NCI-H748 treated with DMSO at 0.1 percent for 48 hours (cell line): ENCODE results near the gene CUTC.
A peak's percentile ranks its signal among the peaks of the same experiment; 100 is the strongest.
"Not testable (repeated sequence)": the region's sequence is repeated elsewhere in the genome, so short reads cannot be mapped to it uniquely, and the experiment has no call there.

Experiments
- DNase-seq: peaks from one replicate; lab custom pipeline; 2025; lab: John Stamatoyannopoulos, UW

The CUTC gene, protein sequence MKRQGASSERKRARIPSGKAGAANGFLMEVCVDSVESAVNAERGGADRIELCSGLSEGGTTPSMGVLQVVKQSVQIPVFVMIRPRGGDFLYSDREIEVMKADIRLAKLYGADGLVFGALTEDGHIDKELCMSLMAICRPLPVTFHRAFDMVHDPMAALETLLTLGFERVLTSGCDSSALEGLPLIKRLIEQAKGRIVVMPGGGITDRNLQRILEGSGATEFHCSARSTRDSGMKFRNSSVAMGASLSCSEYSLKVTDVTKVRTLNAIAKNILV

DNA sequence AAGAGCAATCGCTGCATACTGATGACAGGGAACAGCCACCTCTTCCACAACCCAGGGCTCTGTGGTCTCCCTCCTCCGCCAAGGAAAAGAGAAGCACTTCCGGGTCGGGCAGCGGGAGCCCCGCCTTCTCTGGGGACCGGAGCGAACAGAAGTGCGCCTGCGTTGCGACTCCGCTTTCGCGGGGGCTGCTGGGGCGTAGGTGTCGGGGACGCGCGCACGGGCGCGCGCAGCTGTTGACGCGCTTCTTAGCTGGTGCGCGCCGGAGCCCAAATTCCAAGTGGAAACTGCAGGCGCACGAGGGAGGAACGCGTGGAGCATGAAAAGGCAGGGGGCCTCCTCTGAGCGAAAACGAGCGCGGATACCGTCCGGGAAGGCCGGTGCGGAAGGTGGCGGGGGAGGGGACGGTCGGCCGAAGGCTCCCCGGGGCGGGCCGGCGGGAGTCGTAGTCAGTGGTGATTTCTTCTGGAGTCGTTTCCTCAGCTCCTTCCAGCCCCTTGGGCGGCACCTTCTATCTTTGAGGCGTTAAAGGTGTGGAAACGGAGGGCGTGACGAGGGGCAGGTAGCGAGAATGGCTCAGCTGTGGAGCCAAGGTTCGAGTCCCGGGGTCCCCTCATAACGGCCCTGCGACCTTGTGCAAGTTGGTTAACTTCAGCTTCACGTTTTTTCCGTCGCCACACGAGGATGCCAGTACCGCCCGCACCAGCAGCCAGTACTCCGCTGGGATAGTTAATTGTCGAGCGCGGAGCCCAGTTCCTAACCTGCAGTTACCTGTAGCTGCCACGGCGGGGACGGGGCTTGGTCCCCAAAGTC lies at the start of gene CUTC, which contains the start of gene COX15:
Gene CUTC (plus strand): TSS at position 202 of the 810 bp plus-strand sequence. CDS start 115 bp downstream, at position 317.
Gene COX15 (minus strand): TSS at position 95 of the 810 bp plus-strand sequence. CDS start 78 bp downstream, at position 17.
- DNase-seq = peak; percentile 84

DNA sequence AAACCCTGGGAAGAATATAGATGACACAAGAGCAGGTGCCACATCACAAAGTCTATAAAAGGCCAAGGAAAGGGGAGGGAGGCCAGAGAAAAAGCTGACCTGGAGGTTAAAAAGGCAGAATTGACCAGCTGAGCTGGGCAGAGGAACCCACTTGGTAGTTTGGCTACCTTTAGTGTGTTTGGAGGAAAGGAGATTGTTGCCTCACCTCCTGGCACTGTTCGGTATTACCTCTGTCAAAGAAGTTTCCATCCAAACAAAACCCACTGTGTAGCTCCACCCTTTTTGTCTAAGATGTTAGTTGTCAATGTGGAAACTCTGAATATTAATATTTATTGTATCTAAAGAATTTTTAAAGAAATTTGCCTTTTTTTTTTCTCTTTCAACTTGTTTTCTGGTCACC lies 49.3 kb upstream of the CUTC start:
- DNase-seq = no peak

DNA sequence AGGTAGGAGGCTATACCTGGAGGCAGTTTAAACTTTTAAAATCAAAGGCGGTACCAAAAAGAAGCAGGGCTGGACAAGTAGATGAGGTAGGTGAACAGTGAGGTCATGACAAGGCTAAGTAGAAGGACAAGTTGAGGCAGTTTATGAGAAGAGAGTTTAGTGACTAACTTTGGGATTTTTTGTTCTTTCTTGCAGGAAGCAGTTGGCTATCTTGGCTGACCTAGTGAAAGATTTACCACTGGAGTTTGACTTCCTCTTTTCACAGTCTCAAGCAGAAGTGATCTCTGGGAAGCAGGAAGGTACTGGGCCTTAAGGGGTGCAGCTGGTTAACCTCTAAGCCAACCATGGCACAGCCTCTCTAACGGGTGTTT lies 46.5 kb upstream of the CUTC start:
- no peak for DNase-seq

DNA sequence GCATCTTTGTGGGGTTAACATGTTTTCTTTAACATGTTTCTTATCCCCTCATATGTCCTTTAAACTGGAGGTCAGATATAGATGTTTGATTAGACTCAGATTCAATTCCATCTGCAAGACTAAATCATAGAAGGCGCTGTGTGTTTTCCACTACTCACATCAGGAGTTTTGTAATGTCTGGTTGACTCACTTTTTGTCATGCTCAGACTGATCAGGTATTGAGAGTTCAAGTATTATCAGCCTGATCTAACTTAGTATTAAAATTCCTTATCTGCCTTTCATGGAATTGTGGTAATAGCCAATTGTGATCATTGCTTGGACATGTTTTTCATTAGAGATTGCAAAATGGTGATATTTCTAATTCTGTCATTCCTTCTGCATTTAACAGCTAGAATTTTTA lies 42.6 kb upstream of the CUTC start:
- DNase-seq = no peak

DNA sequence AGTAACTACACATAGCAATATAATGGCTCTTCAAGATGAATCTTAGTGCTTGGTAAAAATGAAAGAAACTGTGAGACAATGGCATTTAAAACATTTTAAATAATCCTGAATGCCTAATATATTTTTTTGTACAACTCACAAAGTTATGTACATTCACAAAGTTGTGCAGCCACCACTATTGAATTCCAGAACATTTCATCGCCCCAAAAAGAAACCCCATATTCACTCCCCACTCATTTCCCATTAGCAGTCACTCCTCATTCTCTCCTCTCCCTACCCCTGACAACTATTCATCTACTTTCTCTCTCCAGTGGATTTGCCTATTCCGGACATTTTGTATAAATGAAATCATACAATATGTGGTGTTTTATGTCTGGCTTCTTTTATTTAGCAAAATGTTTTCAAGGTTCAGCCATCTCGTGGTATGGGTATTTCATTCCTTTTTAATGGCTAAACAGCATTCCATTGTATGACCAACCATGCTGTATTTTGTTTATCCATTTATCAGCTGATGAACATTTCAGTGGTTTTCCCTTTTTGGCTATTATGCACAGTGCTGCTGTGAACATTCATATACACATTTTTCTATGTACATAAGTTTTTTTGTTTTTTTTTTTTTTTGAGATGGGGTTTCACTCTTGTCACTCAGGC lies 38.0 kb upstream of the CUTC start:
- no peak for DNase-seq

DNA sequence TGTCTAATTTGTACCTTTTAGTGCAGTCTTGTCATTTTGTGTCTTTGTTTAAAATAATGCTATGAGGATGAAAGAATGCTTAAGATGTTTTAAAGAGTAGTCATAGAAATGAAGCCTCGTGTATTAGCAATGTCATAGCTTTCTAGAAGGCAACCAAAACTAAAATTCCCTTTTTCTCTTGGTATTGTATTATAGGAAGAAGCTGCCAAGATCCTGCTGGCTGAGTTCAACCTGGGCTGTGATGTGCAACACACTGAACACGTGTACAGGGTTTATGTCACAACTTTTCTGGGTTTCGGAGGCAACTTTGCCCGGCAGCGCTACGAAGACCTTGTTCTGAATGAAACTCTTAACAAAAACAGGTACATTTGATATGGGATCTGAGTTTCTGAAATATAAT lies 36.3 kb upstream of the CUTC start:
- no peak for DNase-seq

DNA sequence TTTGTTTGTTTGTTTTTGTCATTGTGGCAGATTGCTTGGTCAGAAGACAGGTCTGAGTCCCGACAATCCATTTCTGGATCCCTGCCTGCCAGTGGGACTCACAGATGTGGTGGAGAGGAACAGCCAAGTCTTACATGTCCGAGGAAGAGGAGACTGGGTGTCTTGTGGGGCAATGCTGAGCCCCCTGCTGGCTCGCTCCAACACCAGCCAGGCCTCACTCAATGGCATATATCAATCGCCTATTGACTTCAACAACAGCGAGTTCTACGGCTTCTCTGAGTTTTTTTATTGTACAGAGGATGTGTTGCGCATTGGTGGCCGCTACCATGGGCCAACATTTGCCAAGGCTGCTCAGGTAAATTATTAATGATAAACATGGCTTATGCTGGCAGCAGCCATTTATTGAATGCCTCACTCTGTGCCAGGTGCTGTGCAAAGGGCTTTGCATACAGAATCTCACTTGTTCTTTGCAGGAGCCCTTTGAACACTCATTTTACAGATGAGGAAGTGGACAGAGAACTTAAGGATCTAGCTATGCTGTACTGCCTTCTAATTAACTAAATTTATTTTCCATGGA lies 33.4 kb upstream of the CUTC start:
- no peak for DNase-seq

DNA sequence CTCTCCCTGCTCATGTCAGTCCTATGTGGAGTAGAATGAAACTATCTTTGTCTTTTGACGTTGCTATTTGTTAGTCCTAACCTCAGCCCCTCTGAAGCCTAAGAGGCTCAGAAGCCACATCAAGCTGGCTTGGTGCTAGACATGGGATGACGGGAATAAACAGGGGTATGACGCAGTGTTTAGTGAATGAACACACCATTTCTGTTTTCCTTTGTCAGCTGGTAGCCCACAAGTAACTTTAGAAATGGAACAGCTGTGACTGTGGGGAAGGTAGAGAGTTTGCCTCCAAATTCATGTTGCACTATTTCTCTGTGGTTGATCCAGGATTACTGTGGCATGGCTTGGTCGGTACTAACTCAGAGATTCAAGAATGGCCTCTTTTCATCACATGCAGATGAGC lies 31.4 kb upstream of the CUTC start:
- DNase-seq = no peak

DNA sequence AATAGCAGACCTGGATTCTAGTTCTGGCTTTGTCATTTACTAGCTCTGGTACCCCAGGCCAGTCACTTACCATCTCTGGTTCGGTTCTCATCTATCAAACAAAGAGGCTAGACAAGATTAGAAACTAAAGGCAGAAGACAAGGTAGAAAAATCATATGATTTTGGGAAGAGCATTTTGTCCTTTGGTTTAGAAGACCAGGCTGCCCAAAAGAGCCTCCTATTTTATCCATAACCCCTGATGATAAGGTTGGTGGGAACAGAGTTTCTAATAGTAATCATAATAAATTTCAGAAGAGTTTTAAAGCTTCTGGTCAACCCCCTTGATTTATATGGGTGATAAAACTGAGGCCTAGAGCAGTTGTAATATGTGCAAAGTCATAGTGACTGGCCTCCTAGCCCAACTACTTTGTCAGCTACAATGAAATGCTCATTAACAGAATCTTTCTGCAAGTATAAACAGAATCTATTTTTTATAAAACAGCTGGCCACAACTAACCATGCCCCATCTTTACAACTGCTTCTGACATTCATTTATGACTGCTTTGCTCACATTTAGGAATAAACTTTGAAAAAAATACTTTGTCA lies 23.5 kb upstream of the CUTC start:
- no peak for DNase-seq

DNA sequence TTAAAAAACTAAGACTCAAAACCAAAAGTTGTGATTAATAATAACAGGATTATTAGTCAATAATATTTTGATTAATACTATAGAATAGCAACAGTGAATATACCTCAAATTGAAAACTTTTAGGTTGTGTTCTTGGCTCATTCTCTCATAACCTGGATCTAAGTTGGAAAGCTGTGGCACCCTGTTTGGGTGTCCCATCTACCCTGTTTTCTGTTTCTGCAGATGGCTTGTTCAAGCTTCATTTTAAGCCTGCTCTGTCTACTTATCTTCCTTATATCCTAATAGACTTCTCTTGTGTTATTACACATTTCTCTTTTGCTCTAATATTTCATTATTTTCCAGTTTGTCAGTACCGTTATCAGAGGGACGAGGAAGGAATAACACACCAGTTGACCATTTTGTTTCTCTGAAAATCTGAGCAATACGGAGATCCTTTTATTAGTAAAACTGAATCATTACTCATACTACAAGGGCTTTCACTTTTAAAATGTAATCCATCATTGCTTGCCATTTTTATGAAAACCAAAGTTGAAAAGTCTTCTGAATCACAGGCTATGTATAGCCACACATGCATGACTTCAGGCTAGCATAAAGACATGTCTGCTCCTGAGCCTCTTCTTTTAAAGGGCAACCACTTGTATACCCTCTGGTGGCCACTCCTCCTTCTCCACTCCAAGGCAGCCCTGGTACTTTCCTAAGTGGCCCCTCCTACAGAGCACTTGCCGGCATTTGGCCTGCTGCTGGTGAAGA lies 22.4 kb upstream of the CUTC start:
- no peak for DNase-seq

DNA sequence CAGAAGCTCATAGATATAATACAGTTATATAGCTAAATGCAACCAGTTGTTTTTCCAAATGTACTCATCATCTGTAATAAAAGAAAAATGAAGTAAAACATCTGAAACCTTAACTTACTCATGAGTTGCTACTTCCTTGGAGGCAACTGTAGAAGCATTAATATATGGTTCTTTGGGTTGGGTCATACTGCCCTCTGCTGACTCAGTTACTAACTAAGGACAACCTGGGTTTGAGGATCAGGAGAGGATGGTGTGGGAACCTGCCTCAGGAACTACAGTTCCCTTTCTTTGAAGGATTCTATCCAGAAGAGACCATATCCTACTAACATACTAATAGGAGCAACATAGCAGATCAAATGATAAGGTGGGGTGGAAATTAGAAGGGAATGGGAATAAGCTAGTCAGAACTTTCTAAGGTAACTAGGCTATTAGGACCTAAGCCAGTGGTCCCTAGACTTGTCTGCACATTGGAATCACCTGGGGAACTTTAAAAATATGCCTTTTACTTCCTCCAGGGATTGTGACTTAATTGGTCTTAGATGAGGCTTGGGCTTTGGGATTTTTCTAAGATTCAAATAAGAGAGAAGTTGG lies 20.8 kb upstream of the CUTC start:
- DNase-seq = no peak

DNA sequence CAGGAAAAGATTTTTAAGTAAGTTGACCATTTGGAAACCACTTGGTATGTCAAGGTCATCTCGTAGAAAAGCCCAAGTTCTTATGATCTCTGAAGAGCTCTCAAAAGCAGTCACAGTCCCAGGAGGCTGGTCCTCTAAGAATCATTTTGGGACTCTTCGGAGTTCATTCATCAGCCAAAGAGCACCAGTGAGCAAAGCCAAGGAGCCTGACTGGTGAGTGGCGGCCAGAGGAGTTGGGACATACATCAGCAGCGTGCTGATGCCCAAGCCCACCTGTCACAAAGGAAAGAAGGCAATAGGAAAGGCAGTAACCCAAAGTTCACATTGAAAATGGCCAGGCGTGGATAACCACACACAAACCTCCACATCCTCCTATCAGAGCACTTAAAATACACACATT lies 17.6 kb upstream of the CUTC start:
- no peak for DNase-seq

DNA sequence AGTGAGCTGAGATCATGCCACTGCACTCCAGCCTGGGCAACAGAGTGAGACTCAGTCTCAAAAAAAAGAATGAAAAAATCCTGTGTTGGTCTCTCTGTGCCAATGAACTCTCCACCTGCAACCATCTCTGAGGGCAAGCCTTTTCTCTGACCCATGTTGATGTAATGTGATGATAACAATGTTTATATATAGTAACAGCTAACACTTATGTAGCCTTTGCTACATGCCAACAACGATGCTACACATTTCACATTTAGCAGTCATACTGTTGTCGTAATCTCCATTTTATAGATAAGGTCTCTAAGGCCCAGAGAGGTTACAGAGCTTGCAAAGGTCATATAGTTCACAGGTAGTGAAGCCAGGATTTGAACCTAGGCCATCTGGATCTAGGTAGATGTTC lies 11.6 kb upstream of the CUTC start:
- no peak for DNase-seq

DNA sequence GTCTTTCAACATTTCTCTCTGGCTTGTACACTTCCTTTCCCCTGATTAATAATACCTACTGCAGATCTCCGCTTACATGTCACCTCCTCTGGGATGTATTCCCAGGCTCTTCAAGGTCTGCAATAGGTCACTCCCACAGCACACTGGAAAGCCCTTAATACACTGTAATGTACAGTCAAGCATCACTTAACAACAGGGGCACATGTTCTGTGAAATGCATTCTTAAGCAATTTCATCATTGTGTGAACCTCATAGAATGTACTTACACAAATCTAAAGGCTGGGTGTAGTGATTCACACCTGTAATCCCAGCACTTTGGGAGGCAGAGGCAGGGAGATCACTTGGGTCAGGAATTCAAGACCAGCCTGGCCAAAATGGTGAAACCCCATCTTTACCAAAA lies 2.0 kb upstream of the CUTC start:
- no peak for DNase-seq

DNA sequence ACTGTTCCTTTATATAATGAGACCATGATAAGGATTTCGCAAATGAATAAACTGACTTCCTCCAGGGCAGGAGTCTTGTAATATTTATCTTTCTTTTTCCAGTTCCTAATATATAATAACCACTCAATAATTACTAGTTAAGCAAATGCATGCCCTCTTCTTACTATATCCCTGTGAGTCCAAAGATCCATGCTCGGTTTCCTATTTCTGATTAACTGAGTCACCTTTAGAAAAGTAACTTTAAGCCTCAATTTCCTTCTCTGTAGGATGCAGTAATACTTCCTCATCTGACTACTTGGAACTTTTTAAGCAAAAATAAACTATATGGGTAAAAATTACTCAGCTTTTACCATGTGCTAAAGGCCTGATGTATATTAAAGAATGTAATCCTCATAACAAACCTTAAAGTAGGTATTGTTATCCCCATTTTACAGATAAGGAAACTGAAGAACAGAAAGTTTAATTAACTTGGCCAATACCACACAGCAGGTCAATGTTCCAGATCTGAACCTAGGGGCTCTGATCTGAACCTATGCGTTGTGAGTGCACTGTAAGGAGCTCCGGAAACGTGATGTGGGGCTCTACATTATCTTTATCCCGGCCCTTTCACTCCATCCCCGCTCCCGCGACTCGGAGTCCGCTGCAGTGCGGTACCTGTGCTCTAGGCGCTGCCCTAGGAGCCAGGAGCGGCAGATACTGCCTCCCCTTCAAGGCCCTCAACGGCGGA lies 565 bp upstream of the CUTC start:
- DNase-seq = peak; percentile 28

DNA sequence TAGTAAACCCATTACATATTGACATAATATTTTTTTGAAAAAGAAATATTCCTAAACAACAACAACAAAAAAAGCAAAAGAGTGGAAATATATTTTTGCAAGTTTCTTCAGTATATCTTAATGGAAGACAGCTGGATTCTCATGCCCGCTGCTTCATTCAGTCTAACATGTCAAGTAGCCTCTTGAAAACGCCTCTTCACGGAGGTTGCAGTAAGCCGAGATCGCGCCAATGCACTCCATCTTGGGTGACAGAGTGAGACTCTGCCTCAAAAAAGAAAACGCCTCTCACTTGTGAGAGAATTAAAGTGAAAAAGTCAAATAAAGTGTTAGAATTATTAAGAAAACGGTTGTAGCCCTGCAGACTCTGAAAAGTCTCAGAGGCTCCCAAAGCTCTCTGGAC lies 1.3 kb downstream of the CUTC start:
- DNase-seq = no peak

DNA sequence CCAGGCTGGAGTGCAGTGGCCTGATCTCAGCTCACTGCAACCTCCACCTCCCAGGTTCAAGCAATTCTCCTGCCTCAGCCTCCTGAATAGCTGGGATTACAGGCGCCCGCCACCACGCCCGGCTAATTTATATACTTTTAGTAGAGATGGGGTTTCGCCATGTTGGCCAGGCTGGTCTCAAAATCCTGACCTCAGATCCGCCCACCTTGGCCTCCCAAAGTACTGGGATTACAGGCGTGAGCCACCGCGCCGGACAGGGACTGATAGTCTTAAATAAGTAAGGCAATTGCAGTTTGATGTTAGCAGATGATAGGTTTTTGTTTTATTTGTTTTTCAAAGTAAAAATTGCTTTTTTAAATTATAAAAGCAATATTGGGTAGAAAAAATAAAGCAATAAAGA lies 2.1 kb downstream of the CUTC start:
- not testable (repeated sequence) for DNase-seq

DNA sequence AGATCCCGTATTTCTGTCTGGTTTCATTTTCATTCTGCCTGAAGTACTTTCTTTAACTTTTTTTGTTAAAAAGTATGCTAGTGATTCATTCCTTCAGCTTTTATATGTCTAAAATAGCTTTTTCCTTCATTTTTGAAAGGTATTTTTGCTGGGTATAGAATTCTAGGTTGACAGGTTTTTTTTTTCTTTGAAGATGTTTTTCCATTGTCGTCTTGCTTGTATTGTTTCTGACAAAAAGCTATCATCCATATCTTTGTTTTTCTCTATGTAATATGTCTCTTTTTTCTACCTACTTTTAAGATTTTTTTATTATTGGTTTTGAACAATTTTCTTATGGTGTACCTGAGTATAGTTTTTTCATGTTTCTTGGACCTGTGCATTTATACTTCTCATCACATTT lies 8.2 kb downstream of the CUTC start:
- no peak for DNase-seq

DNA sequence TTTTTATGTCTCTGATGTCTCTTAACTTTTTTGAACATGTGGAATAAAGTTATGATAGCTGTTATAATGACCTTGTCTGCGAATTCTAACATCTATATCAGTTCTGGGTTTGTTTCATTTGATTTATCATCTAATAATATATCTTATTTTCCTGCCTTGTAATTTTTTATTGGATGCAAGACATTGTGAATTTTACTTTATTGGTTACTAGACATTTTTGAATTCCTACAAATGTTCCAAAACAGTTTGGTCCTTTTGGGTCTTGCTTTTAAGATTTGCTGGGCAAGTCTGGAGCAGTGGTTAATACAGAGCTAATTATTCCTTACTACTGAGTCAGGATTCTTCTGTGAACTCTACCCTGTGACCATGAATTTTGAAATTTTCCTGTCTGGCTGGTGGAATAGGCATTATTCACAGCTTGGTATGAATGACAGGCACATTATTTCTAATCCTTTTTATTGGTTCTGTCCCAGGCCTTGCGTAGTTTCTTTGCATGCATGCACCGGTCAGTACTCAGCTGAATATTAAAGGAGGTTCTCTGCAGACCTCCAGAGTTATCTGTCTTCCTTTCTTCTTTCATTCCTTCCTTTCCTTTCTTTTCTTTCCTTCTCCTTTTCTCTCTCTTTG lies 9.0 kb downstream of the CUTC start:
- DNase-seq = no peak

DNA sequence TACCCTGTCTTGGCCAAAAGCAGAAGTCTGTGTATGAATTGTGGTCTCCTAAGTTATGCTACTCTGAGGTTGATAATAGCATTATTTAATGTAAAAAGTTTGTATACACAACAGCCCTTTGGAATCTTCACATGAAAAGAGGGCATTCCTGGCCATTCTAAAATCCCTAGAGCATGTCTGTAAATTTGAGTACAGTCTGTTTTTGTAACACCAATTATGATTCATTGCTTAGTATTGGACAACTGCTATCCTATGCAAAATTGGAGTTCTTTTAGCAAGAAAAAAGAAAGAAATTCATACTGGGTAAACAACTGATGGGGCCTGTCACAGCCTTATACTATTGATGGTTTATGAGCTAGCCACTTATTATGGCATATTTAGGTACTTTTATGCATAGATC lies 10.2 kb downstream of the CUTC start:
- no peak for DNase-seq
